Peyer's patch (tissue), 4 donors: ENCODE measurements around the gene PRKACB.

ENCODE experiments used
- CTCF ChIP-seq, 6 experiments: fragments of 450-650 bp in 4 of 6; fragments of 200-600 bp in 2 of 6; sonication (generic) in 1 of 6; IDR thresholded peaks; one replicate each; pipeline ENCODE4 v1.5.1; 2017 to 2019; ENCODE audit warnings: antibody characterized with exemption in 6 of 6, mild to moderate bottlenecking in 3 of 6, moderate library complexity in 1 of 6
- POLR2A ChIP-seq, 2 donors: fragments of 450-650 bp; IDR thresholded peaks; one replicate each; pipeline ENCODE4 v1.5.1; 2017; ENCODE audit warnings: antibody characterized with exemption in 2 of 2, mild to moderate bottlenecking in 2 of 2, moderate library complexity in 2 of 2

GRCh38 chr1:84096176-84096575 is 47.9 kb upstream of the PRKACB start:
- TF ChIP-seq CTCF (IDR thresholded peaks at IDR 0.05) (no peak), POLR2A (IDR thresholded peaks at IDR 0.05) (no peak)
